Muscle layer of colon (tissue), 2 donors: ENCODE data around the gene PPM1E.
A peak's percentile ranks its signal among the peaks of the same experiment; 100 is the strongest.
"Not testable (repeated sequence)": the region's sequence is repeated elsewhere in the genome, so short reads cannot be mapped to it uniquely, and the experiment has no call there.

Experiments used
- H3K27ac ChIP-seq: one replicate; pipeline ENCODE4 v1.7.0; 2013; ENCODE audit warnings: low read depth, mild to moderate bottlenecking, low read length, moderate library complexity
- H3K27me3 ChIP-seq, 2 donors: one replicate each; pipeline ENCODE4 v1.7.0; 2013; ENCODE audit warnings: low read length in 2 of 2, mild to moderate bottlenecking in 2 of 2; ENCODE audit not compliant: insufficient read depth in 2 of 2, control insufficient read depth in 1 of 2
- H3K36me3 ChIP-seq: one replicate; pipeline ENCODE4 v1.7.0; 2013; ENCODE audit warnings: mild to moderate bottlenecking, low read length; ENCODE audit not compliant: insufficient read depth
- H3K4me1 ChIP-seq: one replicate; pipeline ENCODE4 v1.7.0; 2013; ENCODE audit warnings: mild to moderate bottlenecking, low read length; ENCODE audit not compliant: insufficient read depth
- H3K4me3 ChIP-seq, 2 donors: one replicate each; pipeline ENCODE4 v1.7.0; 2013; ENCODE audit warnings: low read length in 2 of 2, low read depth in 1 of 2, mild to moderate bottlenecking in 1 of 2, moderate library complexity in 1 of 2
- H3K9ac ChIP-seq: one replicate; pipeline ENCODE4 v1.7.0; 2013; ENCODE audit warnings: low read length
- H3K9me3 ChIP-seq: one replicate; pipeline ENCODE4 v1.7.0; 2013; ENCODE audit warnings: mild to moderate bottlenecking, low read length
- donor health status: abdominal sarcoma.
- donor health status: Adenocarcinoma of cecum.

The PPM1E gene

DNA sequence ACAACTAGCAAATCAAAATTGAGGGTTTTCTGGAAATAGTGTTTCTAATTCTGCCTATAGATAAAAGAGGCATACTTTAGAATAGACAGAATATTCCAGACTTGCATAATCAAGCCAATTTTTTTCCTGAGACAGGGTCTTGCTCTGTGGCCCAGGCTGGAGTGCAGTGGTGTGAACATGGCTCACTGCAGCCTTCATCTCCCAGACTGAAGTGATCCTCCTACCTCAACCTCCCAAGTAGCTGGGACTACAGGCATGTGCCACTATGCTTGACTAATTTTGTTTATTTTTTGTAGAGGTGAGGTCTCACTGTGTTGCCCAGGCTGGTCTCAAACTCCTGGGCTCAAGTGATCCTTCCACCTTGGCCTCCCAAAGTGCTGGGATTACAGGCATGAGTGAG lies 6.0 kb upstream of the PPM1E start:
- not testable (repeated sequence) for H3K36me3 ChIP-seq, H3K4me1 ChIP-seq, H3K4me3 ChIP-seq, H3K9me3 ChIP-seq, H3K9ac ChIP-seq, H3K27ac ChIP-seq, H3K27me3 ChIP-seq

DNA sequence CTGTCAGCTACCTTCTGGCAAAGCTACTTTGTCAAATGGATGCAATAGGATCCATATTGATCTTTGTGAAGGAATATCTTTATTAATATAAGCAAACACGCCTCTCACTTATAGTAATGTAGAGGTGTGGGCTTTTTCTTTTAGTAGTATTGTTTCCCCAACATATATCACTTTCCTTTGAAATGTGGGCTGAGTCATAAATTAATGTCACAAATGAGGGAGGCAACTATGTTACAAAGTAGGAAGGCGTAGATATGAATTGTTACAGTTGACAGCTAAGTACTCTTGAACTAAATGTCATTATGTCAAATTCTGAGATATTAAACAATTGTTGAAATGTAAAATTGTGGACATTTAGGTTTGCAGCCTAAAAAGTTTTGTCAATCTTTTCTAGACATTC lies 2.6 kb upstream of the PPM1E start:
- Histone ChIP-seq H3K4me1 (peaks cover 9% of the 10 kb centered on the region), H3K36me3 (no peaks in the 10 kb centered on the region), H3K9me3 (no peaks in the 10 kb centered on the region), H3K4me3 (no peak overlapping the region), H3K27ac (no peak overlapping the region), H3K27me3 (peaks cover 10 to 32% of the 10 kb centered on the region in 2 donors), H3K9ac (no peak overlapping the region)

DNA sequence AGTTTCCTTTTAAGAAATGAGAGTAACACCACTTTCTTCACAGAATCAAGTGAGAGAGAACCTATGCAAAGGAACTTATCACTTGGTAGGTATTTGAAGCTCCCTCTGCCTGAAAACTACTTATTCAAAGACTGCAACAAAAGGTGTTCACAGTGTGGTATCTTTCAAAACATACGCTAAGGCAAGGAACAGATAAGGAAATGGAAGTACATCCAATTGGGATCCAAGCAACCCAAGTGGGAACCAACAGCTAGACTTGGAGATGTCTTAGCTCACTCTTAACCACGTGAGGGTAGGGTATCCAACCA lies 431 bp upstream of the PPM1E start:
- Histone ChIP-seq H3K4me3 (no peak overlapping the region), H3K4me1 (peaks cover 9% of the 10 kb centered on the region), H3K27ac (no peak overlapping the region), H3K9ac (no peak overlapping the region), H3K27me3 (peaks cover 26 to 40% of the 10 kb centered on the region in 2 donors), H3K36me3 (no peaks in the 10 kb centered on the region), H3K9me3 (no peaks in the 10 kb centered on the region)

DNA sequence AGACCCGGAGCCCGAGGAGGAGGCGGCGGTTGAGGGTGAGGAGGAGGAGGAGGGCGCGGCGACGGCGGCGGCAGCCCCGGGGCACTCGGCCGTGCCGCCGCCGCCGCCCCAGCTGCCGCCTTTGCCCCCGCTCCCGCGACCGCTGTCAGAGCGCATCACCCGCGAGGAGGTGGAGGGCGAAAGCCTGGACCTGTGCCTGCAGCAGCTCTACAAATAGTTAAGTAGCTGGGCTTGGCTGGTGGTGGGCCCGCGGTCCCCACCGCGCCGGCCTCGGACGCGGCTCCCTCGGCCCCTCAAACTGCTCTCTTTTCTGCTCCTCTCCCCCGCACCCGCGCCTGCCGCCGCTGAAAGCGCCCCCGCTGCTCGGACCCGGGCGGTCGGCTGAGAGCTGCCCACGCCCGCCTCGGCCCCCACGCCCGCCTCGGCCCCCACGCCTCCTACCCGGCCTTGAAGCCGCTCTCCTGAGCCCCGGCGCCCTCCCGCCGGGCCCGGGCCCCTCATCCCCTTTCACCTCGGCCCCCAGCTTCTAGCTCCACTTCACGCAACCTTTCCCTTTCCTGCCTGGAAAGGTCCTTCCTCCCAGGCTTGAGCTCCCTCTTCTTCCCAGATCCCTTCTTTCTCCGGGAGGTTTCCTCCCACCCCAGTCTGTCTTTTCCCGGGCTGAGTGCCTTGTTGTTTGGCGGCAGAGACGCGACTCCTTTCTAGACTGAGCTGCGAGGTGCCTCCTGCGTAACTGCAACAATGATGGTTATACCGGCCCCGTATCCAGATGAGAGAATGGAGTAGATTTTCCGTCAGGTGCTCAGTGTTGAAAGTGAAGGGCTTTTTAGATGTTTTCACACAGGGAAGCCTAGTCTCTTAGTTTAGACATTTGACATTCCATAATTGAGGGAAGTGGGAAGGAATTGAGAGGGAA lies 850 bp downstream of the PPM1E start:
- peaks cover 9% of the 10 kb centered on the region for H3K4me1 ChIP-seq
- H3K4me3 ChIP-seq, result peak overlapping the region; percentile 46 to 50
- no peak overlapping the region for H3K27ac ChIP-seq
- peaks cover 26 to 49% of the 10 kb centered on the region in 2 donors for H3K27me3 ChIP-seq
- no peaks in the 10 kb centered on the region for H3K36me3 ChIP-seq
- H3K9ac ChIP-seq, result no peak overlapping the region
- H3K9me3 ChIP-seq, result no peaks in the 10 kb centered on the region

DNA sequence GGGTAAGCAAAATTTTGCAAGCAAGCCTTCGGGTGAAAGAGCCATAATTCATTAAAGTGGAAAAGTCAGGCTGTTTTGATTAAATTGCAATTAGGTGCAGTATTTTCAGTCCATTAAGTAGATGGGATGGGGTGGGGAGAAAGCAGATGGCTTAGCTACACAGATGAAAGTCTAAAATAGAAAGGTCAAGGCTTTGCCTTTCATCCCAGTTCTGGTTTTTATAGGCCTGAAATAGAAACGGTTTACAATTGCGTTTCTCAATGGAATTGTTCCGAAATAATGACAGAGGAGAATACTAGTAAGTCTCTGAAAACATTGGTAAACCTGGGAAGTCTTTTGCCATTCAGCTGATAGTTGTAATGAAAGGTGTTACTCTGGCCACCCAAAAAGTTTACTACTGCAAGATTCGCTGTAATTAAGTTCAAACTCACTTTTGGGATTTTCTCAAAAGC lies 1.5 kb downstream of the PPM1E start:
- Histone ChIP-seq H3K27ac (no peak overlapping the region), H3K36me3 (no peaks in the 10 kb centered on the region), H3K4me1 (peaks cover 9% of the 10 kb centered on the region), H3K4me3 (peak overlapping the region in 1 of 2 donors; percentile 50), H3K9ac (no peak overlapping the region), H3K27me3 (peaks cover 26 to 49% of the 10 kb centered on the region in 2 donors), H3K9me3 (no peaks in the 10 kb centered on the region)

DNA sequence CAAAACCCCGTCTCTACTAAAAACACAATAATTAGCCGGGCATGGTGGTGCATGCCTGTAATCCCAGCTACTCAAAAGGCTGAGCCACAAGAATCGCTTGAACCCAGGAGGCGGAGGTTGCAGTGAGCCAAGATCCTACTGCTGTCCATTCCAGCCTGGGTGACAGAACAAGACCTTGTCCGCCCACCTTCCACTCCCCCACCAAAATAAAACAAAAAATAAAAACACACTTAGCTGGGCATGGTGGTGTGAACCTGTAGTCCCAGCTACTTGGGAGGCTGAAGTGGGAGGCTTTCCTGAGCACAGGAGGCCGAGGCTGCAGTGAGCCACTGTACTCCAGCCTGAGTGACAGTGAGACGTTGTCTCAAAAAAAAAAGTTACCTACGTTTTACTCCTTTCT lies 3.2 kb downstream of the PPM1E start:
- Histone ChIP-seq H3K27me3 (peaks cover 26 to 49% of the 10 kb centered on the region in 2 donors), H3K4me1 (peaks cover 9% of the 10 kb centered on the region), H3K36me3 (no peaks in the 10 kb centered on the region), H3K27ac (no peak overlapping the region), H3K9me3 (no peaks in the 10 kb centered on the region), H3K9ac (no peak overlapping the region), H3K4me3 (no peak overlapping the region)

DNA sequence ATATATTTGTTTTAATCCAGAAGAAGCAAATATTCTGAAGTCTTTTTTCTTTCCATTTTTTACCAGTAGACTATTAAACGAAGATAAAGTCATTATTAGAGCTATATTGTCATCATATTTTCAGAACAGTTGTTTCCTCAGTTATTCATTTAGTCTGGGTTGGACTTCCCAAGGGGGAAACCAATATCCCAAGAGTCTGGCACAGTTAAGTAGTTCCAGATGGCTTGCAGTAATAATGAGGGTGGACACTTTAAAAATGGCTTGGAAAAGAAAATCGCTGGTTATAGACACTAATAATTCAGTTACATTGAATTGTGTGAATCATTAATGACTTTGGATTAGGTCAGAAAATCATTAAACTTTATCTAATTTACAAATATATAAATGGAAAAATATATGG lies 3.9 kb downstream of the PPM1E start:
- Histone ChIP-seq H3K27me3 (peaks cover 26 to 49% of the 10 kb centered on the region in 2 donors), H3K9ac (no peak overlapping the region), H3K27ac (no peak overlapping the region), H3K9me3 (no peaks in the 10 kb centered on the region), H3K36me3 (no peaks in the 10 kb centered on the region), H3K4me3 (no peak overlapping the region), H3K4me1 (peaks cover 9% of the 10 kb centered on the region)

DNA sequence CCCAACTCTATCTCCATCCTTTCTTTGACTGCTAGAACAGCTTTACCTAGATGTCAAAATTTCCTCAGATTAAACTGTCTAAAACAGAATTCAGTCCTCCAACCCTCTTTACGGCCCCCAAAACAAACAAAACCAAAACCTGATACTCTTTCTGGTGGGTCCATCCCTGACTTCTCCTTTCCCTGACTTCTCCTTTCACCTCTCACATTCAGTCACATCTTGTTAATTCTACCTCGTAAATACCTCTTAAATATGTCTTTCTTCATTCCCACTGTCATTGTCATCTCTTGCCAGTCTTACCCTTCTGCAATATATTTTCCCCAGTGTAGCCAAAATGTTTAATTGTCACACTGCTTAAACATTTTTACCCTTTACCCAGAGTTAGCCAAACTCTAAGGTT lies 4.6 kb downstream of the PPM1E start:
- Histone ChIP-seq H3K36me3 (no peaks in the 10 kb centered on the region), H3K27ac (no peak overlapping the region), H3K4me1 (peaks cover 9% of the 10 kb centered on the region), H3K9me3 (no peaks in the 10 kb centered on the region), H3K9ac (no peak overlapping the region), H3K27me3 (peaks cover 26 to 44% of the 10 kb centered on the region in 2 donors), H3K4me3 (no peak overlapping the region)

DNA sequence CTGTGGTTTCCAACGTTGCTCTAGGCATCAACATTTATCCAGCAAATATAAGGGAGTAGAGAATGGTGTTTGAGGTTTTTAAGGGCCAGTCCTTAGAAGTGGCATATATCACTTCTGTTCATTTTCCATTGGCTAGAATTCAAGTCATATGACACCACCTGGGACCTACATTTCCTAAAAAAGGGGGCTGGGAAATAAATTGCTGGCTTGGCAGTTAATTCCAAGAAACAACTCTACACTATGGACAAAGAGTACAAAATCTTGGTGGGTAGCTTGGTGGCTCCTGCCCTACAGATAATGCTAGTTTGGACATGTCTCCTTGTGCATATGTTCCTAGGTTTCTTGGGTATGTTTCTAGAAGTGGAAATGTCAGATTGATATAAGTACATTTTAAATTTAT lies 7.6 kb downstream of the PPM1E start:
- H3K36me3 ChIP-seq, result no peaks in the 10 kb centered on the region
- H3K4me1 ChIP-seq, result no peaks in the 10 kb centered on the region
- no peak overlapping the region for H3K4me3 ChIP-seq
- no peak overlapping the region for H3K9ac ChIP-seq
- no peaks in the 10 kb centered on the region for H3K9me3 ChIP-seq
- no peak overlapping the region for H3K27ac ChIP-seq
- peaks cover 14% of the 10 kb centered on the region in 2 donors for H3K27me3 ChIP-seq

DNA sequence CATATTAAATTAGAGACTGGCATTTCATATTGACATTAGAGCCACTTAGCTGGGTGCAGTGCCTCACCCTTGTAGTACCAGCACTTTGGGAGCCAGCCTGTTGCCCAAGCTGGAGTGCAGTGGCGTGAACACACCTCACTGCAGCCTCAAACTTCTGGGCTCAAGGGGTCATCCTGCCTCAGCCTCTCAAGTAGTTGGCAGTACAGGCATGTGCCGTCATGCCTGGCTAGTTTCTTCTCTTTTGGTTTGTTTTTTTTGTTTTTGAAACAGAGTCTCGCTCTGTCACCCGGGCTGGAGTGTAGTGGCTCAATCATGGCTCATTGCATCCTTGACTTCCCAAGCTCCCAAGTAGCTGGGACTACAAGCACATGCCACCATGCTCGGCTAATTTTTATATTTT lies 8.7 kb downstream of the PPM1E start:
- H3K27me3 ChIP-seq, result peaks cover 3 to 12% of the 10 kb centered on the region in 2 donors
- no peak overlapping the region for H3K9ac ChIP-seq
- H3K4me1 ChIP-seq, result no peaks in the 10 kb centered on the region
- no peak overlapping the region for H3K27ac ChIP-seq
- H3K36me3 ChIP-seq, result no peaks in the 10 kb centered on the region
- no peaks in the 10 kb centered on the region for H3K9me3 ChIP-seq
- no peak overlapping the region for H3K4me3 ChIP-seq

DNA sequence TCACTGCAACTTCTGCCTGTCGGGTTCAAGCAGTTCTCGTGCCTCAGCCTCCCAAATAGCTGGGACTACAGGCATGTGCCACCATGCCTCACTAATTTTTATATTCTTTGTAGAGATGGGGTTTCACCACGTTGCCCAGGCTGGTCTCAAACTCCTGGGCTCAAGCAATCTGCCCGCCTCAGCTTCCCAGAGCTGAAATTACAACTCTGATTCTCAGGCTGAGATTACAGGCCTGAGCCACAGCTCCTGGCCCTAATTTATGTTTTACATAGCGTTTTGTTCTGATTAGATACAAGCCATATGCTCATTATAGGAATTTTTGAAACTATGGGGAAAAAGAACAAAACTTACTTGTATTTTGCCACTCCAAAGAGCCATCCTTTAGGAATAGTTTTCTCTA lies 22.8 kb downstream of the PPM1E start:
- H3K4me1 ChIP-seq, H3K36me3 ChIP-seq, H3K9me3 ChIP-seq, H3K27me3 ChIP-seq, H3K9ac ChIP-seq, H3K27ac ChIP-seq, H3K4me3 ChIP-seq: not testable (repeated sequence)

DNA sequence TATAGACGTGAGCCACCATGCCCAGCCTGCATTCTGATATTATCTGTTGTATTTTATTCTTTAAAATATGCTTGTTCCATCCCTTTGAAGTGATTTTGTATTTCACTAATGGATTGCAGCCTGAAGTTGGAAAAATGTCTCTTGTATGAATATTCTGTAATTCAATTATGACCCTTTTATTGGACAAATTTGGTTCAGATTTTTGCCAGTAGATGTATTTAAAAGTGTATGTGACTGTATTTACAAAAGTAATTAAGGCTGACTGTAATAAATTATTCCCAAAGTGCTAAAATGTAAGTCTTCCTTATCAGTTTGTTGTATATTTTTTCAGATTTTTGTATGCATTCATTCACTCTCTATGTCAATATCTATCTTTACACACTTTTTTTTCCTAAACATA lies 23.8 kb downstream of the PPM1E start:
- Histone ChIP-seq H3K4me1 (no peaks in the 10 kb centered on the region), H3K4me3 (no peak overlapping the region), H3K9ac (no peak overlapping the region), H3K27me3 (no peaks in the 10 kb centered on the region), H3K36me3 (no peaks in the 10 kb centered on the region), H3K27ac (no peak overlapping the region), H3K9me3 (no peaks in the 10 kb centered on the region)
